Osteoblast (primary cell): Measurements from ENCODE around the gene SREBF2. TPM values are rescaled to one million over a fixed set of nuclear protein-coding genes. Genes with fewer than 3 reads are reported as not detected.

Experiments
- DNase-seq: peaks from one replicate; pipeline ENCODE4 v3.0.0; 2011; ENCODE audit warnings: low spot score, mixed read lengths; ENCODE audit not compliant: insufficient read length; ENCODE audit errors: missing footprints
- H2AFZ ChIP-seq: 2 replicates; pipeline ENCODE4 v1.6.0; 2011; ENCODE audit warnings: mild to moderate bottlenecking, low read length
- H3K27ac ChIP-seq: 2 replicates; pipeline ENCODE4 v1.5.1; 2011; ENCODE audit warnings: mild to moderate bottlenecking, low read depth, low read length, moderate library complexity
- H3K27me3 ChIP-seq: 2 replicates; pipeline ENCODE4 v1.6.0; 2012; ENCODE audit warnings: mild to moderate bottlenecking, control low read depth, inconsistent platforms, low read length, moderate library complexity; ENCODE audit not compliant: insufficient read depth
- H3K36me3 ChIP-seq: 2 replicates; pipeline ENCODE4 v1.5.1; 2011; ENCODE audit warnings: mild to moderate bottlenecking, low read length, control low read depth, moderate library complexity; ENCODE audit not compliant: insufficient read depth
- H3K4me1 ChIP-seq: 2 replicates; pipeline ENCODE4 v1.5.1; 2011; ENCODE audit warnings: mild to moderate bottlenecking, low read length, control low read depth, moderate library complexity; ENCODE audit not compliant: insufficient read depth
- H3K4me2 ChIP-seq: 2 replicates; pipeline ENCODE4 v1.6.0; 2011; ENCODE audit warnings: mild to moderate bottlenecking, low read length; ENCODE audit not compliant: insufficient read depth
- H3K4me3 ChIP-seq: fragments of 200-600 bp; sonication (generic); 3 replicates; pipeline ENCODE4 v1.5.1; 2012; ENCODE audit warnings: mild to moderate bottlenecking, low read length, inconsistent platforms; ENCODE audit not compliant: insufficient read depth
- H3K79me2 ChIP-seq: 2 replicates; pipeline ENCODE4 v1.6.0; 2012; ENCODE audit warnings: mild to moderate bottlenecking, low read length, control low read depth, inconsistent platforms; ENCODE audit not compliant: insufficient read depth
- H3K9me3 ChIP-seq: 2 replicates; pipeline ENCODE4 v1.5.1; 2011; ENCODE audit warnings: low read depth, low read length, control low read depth
- H4K20me1 ChIP-seq: 2 replicates; pipeline ENCODE4 v1.6.0; 2012; ENCODE audit warnings: mild to moderate bottlenecking, low read length, control low read depth; ENCODE audit not compliant: insufficient read depth
- total RNA-seq: library from RNA; depleted of rRNA; stranded (reverse); fragments of >200 nt; gene quantifications from 2 replicates; pipeline ENCODE4 v1.2.3, GENCODE V29; 2012
- TF ChIP-seq, protein P1 (sequence below): IDR thresholded peaks from 2 replicates; pipeline ENCODE4 v1.5.1; 2011; ENCODE audit warnings: mild to moderate bottlenecking, low read depth, low read length, moderate library complexity; ENCODE audit errors: extremely low read depth

SREBF2 gene
- total RNA-seq, 1 donor = 80.3 TPM

DNA sequence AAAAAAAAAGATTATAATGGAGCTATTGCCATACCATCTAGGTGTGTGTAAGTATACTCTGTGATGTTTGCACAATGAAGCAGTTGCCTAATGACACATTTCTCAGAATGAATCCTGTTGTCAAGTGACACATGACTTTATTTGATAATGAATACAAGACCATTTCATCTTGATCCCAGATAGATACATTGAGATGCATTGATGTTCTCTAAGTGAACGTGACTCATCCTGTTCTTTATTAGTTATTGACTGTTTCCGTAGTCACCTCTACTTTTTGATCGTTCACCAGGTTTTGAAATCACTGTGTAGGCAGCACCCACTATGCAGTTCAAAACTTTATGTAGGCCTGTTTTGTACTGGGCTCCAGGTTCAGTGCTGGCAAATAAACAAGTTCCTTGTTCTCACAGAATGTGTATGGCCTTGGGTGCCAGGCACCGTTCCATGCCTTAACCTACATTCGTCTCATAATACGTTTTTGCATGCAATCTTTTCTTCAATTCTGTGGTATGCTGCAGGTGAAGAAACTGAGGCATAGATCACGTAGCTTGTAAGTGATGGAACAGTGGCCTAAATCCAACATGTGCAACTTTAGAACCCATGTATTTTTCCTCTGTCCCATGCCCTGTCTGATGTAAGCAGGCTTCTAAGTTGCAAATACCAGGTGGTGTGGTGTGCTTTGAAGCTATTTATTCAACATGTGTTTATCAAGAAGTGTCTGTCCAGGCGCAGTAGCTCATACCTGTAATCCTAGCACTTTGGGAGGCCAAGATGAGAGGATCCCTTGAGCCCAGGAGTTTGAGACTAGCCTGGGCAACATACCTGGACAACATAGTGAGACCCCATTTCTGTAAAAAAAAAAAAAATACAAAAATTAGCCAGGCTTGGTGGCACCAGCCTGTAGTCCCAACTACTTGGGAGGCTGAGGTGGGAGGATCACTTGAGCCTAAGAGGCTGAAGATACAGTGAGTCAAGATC is 10.4 kb downstream of the SREBF2 start:
- Histone ChIP-seq H3K27ac (no peak overlapping the region), H3K79me2 (peaks cover 92% of the 10 kb centered on the region), H3K36me3 (no peaks in the 10 kb centered on the region), H3K4me1 (peaks cover 6% of the 10 kb centered on the region), H3K4me2 (no peak overlapping the region), H2AFZ (no peak overlapping the region), H3K4me3 (no peak overlapping the region), H3K9me3 (no peaks in the 10 kb centered on the region), H4K20me1 (peaks cover 54% of the 10 kb centered on the region), H3K27me3 (no peaks in the 10 kb centered on the region)
- no peak for DNase-seq
- TF ChIP-seq, protein P1, sequence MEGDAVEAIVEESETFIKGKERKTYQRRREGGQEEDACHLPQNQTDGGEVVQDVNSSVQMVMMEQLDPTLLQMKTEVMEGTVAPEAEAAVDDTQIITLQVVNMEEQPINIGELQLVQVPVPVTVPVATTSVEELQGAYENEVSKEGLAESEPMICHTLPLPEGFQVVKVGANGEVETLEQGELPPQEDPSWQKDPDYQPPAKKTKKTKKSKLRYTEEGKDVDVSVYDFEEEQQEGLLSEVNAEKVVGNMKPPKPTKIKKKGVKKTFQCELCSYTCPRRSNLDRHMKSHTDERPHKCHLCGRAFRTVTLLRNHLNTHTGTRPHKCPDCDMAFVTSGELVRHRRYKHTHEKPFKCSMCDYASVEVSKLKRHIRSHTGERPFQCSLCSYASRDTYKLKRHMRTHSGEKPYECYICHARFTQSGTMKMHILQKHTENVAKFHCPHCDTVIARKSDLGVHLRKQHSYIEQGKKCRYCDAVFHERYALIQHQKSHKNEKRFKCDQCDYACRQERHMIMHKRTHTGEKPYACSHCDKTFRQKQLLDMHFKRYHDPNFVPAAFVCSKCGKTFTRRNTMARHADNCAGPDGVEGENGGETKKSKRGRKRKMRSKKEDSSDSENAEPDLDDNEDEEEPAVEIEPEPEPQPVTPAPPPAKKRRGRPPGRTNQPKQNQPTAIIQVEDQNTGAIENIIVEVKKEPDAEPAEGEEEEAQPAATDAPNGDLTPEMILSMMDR = no peak

DNA sequence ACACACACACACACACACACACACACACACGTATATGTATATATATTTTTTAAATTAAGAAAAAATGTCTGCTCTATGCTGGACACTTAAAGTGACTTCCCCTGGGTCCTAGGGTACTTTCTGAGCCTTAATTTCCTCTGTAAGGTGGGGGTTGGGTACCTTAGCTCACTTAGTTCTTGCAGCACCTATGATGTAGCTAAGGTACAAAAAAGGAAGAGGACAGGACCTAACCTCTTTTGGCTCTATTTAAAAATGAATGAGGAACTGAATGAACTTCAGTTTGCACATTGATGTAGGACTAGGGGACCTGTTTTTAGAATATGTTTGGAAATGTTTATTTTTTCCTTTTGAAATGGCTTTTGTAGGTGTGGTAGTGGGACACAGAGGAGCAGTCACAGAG is 11.1 kb downstream of the SREBF2 start:
- Histone ChIP-seq H3K27ac (no peak overlapping the region), H3K27me3 (no peaks in the 10 kb centered on the region), H3K9me3 (no peaks in the 10 kb centered on the region), H2AFZ (no peak overlapping the region), H3K4me1 (peaks cover 6% of the 10 kb centered on the region), H3K4me2 (no peak overlapping the region), H3K79me2 (peaks cover 90% of the 10 kb centered on the region), H4K20me1 (peaks cover 60% of the 10 kb centered on the region), H3K4me3 (no peak overlapping the region), H3K36me3 (no peaks in the 10 kb centered on the region)
- no peak for DNase-seq
- TF ChIP-seq, protein P1 = no peak

DNA sequence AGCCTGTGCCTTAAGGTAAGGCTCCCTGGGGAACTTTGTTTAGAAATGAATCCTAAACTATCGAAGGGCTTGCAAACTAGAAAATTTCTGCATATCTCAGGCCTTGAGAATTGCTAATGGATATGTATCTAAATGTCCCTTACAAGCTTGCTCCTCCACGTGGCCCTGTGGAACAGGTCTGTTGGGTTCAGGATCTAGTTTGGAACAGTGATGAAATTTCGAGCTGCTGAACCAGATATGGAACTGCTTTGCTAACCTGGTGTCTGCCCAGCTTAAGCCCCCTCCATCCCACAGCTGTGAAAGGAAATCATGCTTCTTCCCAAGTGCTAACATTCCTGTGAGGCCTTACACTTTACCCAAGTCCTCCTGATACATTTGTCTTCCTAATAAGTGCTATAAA is 11.6 kb downstream of the SREBF2 start:
- Histone ChIP-seq H4K20me1 (peaks cover 64% of the 10 kb centered on the region), H3K36me3 (no peaks in the 10 kb centered on the region), H3K27me3 (no peaks in the 10 kb centered on the region), H3K4me1 (peaks cover 6% of the 10 kb centered on the region), H3K27ac (no peak overlapping the region), H3K4me2 (no peak overlapping the region), H2AFZ (no peak overlapping the region), H3K4me3 (no peak overlapping the region), H3K9me3 (no peaks in the 10 kb centered on the region), H3K79me2 (peaks cover 89% of the 10 kb centered on the region)
- no peak for DNase-seq
- TF ChIP-seq, protein P1 = no peak
